Stimulated activated CD8-positive, alpha-beta memory T cell treated with anti-CD3 and anti-CD28 coated beads, Interleukin-2, amount 100 ng/mL, for 48 hours (primary cell): ENCODE measurements around the gene ARID2.

ENCODE experiments used
- DNase-seq, 2 donors: peaks; one replicate each; pipeline ENCODE4 v3.0.0-alpha.2; 2020; ENCODE audit warnings: low read depth in 2 of 2

ARID2 gene

GRCh38 chr12:45762185-45763110 is 32.9 kb downstream of the ARID2 start:
- no peak for DNase-seq

DNA sequence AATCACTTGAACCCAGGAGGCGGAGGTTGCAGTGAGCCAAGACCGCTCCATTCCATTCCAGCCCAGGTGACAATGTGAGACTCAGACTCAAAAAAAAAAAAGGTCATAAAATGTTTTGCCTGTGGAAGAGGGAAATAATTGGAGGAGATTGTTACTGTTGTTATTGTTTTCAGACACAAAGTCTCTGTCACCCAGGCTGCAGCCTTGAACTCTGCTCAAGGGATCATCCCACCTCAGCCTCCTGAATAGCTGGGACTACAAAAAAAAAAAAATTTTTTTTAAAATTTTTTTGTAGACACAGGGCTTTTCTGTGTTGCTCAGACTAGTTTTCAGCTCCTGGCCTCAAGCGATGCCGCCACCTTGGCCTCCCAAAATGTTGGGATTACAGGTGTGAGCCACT is 33.9 kb downstream of the ARID2 start:
- no peak for DNase-seq

DNA sequence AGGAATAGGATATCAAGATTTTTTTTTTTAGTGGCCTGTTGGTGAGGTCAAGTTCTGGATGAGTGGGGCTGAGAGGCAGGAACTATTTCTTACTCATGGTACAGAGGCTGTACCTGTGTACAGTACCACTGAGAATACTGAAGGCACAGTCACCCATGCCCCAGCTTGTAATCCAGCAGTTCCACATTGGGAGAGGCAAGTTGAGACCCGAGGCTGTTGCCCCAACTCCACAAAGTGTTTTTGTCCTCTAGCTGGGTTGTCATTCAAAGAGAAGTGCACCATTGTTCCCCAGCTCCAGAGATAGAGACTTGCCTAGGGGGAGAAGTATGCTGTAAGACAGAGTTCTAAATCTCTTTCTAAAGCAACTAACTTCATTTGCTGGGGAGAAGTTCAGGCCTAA is 38.7 kb downstream of the ARID2 start:
- DNase-seq: no peak

GRCh38 chr12:45773747-45774146 is 44.2 kb downstream of the ARID2 start:
- DNase-seq: no peak

DNA sequence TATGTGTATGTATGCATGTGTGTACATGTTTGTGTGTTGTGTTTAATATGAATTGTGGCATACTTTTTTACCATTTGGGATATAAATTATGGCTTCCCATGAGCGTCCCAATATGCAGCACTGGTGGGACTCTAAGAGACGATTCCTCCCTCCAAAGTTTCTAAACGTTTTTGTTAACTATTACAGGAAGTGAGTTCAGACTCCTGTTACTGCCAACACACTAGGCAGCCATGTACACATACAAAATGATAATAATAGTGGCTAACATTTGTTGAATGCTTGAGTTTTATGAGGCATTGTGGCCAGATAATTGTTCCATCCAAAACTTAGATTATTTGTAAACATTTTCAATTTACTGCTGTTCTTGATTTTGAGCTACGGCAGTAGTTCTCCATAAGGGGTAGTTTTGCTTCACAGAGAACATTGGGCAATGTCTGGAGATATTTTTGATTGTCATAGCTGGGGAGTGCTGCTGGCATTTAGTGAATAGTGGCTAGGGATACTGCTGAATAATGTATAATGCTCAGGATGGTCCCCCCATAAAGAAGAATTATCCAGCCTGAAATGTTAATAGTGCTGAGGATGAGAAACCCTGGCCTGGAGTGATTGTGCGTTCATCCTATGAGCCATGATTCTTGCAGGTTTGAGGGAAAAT is 45.1 kb downstream of the ARID2 start:
- DNase-seq: no peak

DNA sequence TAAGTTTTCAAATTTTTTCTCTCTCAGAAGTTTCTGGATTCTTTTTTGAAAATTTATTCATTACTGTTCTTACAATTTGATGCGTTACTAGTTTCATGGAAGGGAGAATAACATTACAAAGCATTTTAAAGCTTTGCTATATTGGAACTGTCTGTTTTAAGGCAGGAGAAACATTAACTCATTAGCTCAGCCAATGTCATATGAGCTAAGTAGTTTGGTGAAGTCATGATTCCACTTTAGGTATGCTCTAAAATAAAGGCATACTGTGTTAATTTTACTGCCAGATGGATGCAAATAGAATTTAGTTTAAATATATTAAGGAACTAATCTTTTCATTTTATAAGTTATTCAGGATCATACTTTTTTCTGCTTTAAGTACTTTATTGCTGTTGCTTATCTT is 46.0 kb downstream of the ARID2 start:
- DNase-seq: no peak

GRCh38 chr12:45775964-45776363 is 46.5 kb downstream of the ARID2 start:
- DNase-seq: no peak

DNA sequence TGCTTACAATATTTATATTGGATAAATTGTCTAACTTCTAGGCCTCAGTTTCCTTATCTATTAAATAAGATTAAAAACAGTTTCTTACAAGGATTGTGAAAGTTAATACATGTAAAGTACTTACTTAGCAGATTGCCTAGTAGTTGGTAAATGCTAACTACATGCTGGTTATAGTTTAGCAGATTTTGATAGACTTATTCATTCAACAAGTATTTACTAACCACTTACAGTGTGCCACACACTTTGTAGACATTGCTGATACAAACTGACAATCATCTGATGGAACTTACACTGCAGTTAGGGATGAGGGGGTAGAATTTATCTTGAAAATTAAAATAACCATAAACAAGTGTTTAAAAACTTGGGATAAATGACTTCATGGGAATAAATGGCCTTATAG is 50.4 kb downstream of the ARID2 start:
- DNase-seq: no peak

DNA sequence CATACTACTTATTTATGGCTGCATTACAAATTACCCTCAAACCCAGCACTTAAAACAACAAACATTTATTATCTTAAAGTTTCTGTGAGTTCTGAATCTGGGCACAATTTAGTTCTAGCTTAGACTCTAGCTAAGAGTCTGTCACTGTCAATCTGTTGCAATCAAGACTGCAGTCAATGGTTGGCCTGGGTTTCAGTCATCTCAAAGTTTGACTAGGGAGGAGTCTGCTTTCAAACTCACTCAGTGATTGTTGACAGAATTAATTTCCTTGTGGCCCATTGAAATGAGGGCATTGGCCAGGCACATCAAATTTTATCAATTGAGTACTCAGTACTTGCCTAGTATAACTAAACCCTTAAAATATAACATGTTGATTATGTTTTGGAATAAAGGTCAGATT is 51.6 kb downstream of the ARID2 start:
- DNase-seq: no peak

DNA sequence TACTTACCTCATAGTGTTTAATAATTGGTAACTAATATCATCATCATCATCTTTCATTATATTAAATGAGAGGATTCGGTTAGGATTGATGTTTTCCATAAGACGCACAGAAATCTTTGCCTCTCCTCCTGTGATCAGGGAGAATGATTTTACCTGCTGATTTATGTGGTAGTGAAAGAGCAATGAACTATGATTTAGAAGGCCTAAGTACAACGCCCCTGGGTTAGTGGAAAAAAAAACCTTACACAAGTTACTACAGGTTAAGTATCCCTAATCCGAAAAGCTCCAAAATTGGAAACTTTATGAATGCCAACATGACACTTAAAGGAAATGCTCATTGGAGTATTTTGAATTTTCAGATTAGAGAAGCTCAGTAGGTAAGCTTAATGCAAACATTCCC is 55.8 kb downstream of the ARID2 start:
- DNase-seq: no peak

DNA sequence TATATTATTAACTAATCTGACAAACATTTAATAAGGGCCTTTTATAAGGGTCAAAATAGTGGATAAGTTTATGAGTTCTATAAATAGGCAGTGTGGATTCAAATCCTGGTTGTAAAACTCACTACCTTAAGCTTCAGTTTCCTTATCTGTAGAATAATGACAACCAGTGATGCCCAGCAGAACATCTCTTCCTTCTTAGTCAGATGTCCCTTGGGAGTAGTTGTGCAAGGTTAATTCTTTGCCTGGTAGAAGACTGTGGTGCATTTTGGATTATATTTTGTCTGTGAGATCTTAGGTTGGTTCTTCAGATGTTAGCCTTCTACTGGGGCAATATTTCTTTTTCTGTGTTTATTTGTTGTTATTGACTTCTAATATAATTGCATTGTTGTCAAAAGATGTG is 59.5 kb downstream of the ARID2 start:
- DNase-seq: no peak

DNA sequence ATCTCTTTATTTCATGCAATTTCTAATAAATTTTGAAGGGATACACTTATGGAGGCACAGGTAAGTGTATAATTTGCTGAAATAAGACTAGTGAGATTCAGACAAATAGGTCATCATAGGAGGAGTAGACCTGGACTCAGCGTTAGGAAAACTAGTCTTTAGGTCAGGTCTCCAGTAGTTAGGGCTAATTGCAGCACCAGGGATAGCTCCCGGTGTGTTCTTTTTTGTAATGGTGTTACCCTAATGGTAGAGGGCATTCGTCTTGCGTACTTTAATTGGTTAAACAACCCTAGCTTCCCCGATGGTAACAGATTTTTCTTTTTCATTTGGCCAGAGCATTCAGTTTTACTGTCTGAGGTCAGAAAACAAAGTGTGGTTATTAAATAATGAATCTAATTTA is 64.9 kb downstream of the ARID2 start:
- DNase-seq: no peak

GRCh38 chr12:45801625-45802024 is 72.1 kb downstream of the ARID2 start:
- no peak for DNase-seq

- no peak for DNase-seq
Observed at GRCh38 chr12:45803111-45803510, 73.6 kb downstream of the ARID2 start.

GRCh38 chr12:45816652-45817051 is 87.1 kb downstream of the ARID2 start:
- no peak for DNase-seq

DNA sequence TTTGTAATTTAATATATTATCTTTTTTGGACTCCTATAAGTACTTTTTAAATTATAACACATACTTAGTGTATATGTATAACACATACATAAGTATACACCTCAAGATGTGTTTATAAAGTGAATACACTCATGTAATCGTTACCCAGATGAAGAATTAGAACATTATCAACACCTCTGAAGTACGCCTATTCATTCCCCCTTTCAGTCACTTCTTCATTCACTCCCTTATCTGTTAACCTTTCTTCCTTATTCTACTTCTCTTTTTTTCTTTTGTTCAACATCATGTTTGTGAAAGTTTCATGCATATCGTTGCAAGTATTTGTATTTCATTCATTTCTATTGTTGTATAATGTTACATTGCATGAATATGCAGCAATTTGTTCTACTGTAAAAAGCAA is 98.5 kb downstream of the ARID2 start:
- no peak for DNase-seq

DNA sequence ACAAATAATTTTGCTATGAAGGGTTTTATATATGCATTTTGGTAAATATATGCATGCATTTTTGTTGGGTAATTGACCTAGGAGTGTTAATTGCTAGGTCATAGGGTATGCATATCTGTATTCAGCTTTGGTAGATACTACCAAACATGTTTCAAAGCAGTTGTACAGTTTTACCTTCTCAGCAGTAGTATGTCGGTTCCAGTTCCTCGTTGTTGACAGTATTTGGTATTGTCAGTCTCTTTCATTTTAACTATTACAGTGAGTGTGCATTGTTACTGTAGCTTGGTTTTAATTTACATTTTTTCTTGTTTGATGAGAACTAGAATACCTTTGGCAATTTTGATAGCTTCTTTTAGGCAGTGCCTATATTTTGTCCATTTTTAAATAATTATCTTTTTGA is 98.9 kb downstream of the ARID2 start:
- no peak for DNase-seq

GRCh38 chr12:45831590-45831989 is 102.1 kb downstream of the ARID2 start:
- no peak for DNase-seq

GRCh38 chr12:45833401-45833800 is 103.9 kb downstream of the ARID2 start:
- DNase-seq: no peak

DNA sequence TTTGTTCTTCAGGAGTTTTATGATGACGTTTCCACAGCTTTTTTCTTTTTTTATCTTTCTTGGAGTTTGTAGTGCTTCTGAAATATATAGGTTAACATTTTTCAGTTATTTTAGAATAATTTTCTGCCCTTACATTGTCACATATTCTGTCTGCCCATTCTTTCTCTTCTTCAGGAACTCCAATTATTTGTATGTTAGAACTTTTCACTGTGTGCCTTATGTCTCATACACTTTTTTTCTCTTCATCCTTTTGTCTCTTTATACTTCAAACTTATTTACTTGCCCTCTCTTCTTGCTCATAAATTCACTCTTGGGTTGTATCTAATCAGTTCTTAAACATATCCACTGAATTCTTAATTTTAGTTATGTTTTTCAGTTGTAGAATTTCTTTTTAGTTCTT is 105.3 kb downstream of the ARID2 start:
- DNase-seq: no peak

- DNase-seq: no peak
Observed at GRCh38 chr12:45839917-45840316, 110.4 kb downstream of the ARID2 start.

DNA sequence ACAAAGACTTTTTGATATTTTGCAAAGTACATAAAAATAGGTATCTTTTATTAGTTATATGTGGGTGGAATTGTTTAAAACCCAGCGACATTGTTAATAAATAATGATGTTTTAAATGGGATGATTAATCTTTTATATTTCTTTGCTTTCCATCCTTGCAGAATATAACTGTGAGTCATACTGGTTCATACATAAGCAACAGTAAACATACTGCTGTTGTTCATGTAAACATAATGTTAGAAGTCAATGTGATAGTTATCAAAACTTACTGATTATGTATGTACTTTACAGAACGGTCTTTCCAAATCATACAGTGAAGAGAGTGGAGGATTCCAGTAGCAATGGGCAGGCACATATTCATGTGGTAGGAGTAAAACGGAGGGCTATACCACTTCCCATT is 119.8 kb downstream of the ARID2 start:
- no peak for DNase-seq

DNA sequence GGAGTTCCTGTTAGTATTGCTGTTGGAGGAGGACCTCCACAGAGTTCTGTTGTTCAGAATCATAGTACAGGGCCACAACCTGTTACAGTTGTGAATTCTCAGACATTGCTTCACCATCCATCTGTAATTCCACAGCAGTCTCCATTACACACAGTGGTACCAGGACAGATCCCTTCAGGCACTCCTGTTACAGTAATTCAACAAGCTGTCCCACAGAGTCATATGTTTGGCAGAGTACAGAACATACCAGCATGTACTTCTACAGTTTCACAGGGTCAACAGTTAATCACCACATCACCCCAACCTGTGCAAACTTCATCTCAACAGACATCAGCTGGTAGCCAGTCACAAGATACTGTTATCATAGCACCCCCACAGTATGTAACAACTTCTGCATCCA is 120.8 kb downstream of the ARID2 start:
- no peak for DNase-seq
